Uterine smooth muscle cell (primary cell): ENCODE results near the gene GPRASP2. TPM values are rescaled to one million over a fixed set of nuclear protein-coding genes. Genes with fewer than 3 reads are reported as not detected.

Experiments used
- total RNA-seq: library from RNA; depleted of rRNA; stranded (reverse); fragments of >200 nt; gene quantifications from 2 replicates; pipeline ENCODE4 v1.2.3, GENCODE V29; 2014

GPRASP2 gene
- total RNA-seq = 41.1 and 42.2 TPM in 2 replicates

DNA sequence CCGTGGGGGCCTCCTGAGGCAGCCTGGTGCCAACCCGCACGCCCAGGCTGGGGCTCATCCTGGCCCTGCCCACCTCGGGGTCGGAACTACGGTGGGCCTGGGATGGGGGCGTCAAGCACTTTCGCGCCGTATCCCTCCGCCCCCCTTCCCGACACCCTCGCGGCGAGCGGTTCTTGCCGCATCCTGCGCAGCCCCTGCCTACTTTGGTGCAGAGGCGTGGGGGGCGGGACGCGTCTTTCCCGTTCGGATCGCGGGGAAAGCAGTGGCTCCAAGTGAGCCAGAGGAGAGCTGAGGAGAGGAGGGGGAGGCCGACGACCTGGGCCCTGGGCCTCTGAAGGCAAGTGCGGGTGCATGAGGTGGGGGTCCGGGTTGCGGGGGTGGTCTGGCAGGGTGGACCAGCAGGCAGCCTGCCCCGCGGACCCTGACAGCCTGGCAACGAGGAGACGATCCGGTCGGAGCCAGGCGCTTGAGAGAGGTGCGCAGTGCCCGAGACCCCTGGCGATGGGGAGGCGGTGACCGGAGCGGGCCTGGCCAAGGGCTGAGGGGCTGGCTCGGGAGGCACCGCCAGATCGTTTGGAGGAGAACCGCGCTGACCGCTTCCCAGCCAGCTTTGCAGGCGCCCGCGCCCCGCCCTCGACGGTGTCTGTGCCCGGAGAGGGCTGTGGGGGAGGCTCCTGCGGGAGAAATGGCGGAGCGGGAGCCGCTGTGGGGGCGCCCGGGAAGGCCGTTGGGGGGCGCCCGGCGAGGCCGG is at the start of gene GPRASP2:
Gene GPRASP2, plus strand, starts transcription at position 233 of the 751 bp plus-strand sequence. CDS start 2,422 bp downstream, outside the sequence.

DNA sequence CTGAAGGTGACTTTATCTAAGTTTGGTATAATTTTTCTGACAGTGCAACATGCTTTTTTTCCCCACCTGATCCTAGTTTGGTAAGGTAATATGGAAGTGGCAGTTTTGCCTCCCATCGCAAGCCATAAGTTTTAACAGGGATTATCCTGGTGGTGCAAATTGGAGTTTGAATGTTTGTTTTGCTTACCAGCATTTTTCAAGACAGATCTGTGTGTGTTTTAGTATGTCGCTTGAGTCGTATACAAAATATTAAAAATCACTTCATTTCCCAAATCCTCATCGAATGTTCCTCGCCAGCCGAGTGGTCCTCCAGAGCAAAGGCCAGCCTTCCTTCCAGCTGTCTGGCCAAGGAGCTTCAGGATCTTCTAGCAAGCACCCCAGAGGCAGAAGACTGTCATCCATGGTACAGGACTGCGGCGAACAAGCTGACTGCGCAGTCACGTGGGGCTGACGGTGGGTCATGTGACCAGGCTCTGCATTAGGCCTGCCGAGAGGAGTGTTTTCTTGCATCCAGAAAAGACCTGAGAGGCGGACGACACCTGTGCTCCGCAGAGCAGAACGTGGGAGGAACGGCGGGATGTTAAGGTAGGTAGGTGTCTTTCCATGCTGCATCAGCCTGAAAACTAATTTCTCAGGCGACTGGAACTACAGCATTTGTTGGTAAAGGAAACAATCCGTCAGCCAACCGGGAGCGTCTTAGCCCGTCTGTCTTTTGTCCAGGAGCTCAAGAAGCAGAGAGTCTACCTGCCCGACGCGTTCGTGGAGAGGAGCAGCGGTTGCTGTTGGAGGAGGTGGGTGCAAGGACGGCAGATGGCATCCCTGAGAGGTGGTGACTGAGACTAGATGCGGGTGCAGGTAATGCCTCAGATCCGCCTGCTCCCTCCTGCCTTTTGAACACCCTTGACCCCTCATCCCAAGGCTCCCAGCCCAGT is 8.3 kb downstream of the GPRASP2 start, which contains the start of gene GPRASP3:
Gene GPRASP3, plus strand, starts transcription at position 507 of the 932 bp plus-strand sequence. CDS start 28,253 bp downstream, outside the sequence.

Other genes with a start within 250 kb of the GPRASP2 start
- gene TCP11X2, start 240.6 kb upstream of the GPRASP2 start, total RNA-seq = not detected in 2 replicates
- gene TMSB15A, start 195.7 kb upstream of the GPRASP2 start, total RNA-seq = 3.2 and 8.7 TPM in 2 replicates
- 17.0 and 18.6 TPM in 2 replicates for gene ARMCX5, start 112.9 kb upstream of the GPRASP2 start, total RNA-seq
- gene GPRASP1, start 61.0 kb upstream of the GPRASP2 start, total RNA-seq = 4.1 and 8.6 TPM in 2 replicates
- 8.6 and 12.0 TPM in 2 replicates for gene GPRASP3, start 8.3 kb downstream of the GPRASP2 start, total RNA-seq
- 0.22 and 0.37 TPM in 2 replicates for gene RAB40AL, start 224.8 kb downstream of the GPRASP2 start, total RNA-seq